NCI-H69 (cell line): ENCODE results near the gene CCDC141.
"Not testable (repeated sequence)": the region's sequence is repeated elsewhere in the genome, so short reads cannot be mapped to it uniquely, and the experiment has no call there.

Source experiments
- DNase-seq: peaks from one replicate; lab custom pipeline; 2025; lab: John Stamatoyannopoulos, UW

Gene CCDC141, protein sequence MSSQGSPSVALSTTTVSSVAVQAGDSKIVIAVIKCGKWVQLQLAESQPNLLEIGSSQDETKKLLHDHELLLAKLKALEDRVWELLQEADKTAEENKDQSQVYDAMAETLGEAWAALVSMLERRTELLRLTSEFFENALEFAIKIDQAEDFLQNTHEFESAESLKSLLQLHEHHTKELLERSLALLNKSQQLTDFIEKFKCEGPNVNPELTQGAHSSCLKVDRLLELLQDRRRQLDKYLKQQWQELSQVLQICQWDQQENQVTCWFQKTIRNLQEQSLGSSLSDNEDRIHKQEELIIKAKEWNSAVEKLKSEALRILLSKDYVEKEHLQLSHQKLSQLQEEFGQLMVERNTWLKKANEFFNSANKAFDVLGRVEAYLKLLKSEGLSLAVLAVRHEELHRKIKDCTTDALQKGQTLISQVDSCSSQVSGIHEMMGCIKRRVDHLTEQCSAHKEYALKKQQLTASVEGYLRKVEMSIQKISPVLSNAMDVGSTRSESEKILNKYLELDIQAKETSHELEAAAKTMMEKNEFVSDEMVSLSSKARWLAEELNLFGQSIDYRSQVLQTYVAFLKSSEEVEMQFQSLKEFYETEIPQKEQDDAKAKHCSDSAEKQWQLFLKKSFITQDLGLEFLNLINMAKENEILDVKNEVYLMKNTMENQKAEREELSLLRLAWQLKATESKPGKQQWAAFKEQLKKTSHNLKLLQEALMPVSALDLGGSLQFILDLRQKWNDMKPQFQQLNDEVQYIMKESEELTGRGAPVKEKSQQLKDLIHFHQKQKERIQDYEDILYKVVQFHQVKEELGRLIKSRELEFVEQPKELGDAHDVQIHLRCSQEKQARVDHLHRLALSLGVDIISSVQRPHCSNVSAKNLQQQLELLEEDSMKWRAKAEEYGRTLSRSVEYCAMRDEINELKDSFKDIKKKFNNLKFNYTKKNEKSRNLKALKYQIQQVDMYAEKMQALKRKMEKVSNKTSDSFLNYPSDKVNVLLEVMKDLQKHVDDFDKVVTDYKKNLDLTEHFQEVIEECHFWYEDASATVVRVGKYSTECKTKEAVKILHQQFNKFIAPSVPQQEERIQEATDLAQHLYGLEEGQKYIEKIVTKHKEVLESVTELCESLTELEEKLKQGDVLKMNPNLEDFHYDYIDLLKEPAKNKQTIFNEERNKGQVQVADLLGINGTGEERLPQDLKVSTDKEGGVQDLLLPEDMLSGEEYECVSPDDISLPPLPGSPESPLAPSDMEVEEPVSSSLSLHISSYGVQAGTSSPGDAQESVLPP (N-terminal part only)

GRCh38 chr2:179049546-179050311, at the start of gene CCDC141:
TSS of gene CCDC141 (minus strand) at chr2:179050137. CDS start at chr2:179049941, 196 bp downstream.
- no peak for DNase-seq

GRCh38 chr2:179098080-179098689, 48.2 kb upstream of the CCDC141 start:
- no peak for DNase-seq

DNA sequence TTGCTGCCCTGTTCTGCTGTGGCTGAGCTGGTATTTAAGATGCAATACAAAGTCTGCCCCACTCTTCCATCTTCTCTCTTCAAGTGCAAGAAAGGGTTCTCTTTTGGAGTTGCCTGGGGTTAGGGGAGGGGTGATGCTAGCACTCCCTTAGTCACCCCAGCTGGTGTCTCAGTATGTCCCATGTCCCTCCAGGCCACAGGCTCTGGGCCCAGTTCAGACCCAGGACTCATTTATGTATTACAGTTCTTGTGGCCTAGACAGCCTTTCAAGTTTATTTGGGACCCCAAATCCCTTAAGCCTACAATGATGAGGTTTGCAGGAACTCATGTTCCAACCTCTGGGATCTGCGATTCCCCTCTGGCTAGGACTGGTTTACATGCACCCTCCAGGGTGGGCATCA, 47.2 kb upstream of the CCDC141 start:
- no peak for DNase-seq

DNA sequence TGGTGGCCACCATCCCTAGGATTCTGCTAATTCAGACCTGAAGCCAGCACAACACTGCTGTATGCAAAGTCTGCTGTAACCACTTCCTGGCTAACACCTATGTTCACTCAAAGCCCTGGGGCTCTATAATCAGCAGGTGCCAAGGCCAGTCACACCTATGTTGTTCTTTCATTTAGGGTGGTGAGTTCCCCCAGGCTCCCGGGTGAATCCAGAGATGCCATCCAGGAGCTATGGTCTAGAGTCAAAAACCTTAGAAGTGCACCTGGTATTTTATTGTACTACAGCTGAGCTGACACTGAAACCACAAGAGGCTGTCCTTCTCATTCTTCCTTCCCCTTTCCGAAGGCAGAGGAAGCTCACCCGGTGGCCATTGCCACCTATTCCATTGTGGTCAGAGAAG, 46.2 kb upstream of the CCDC141 start:
- DNase-seq = peak; percentile 84

DNA sequence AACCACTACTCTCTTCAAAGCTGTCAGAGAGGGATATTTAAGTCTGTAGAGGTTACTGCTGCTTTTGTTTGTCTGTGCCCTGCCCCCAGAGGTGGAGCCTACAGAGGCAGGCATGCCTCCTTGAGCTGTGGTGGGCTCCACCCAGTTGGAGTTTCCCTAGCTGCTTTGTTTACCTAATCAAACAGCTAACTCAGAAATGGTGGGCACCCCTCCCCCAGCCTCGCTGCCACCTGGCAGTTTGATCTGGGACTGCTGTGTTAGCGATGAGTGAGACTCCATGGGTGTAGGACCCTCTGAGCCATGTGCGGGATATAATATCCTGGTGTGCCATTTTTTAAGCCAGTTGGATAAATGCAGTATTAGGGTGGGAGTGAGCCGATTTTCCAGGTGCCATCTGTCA, 43.0 kb upstream of the CCDC141 start:
- peak; percentile 49 for DNase-seq

DNA sequence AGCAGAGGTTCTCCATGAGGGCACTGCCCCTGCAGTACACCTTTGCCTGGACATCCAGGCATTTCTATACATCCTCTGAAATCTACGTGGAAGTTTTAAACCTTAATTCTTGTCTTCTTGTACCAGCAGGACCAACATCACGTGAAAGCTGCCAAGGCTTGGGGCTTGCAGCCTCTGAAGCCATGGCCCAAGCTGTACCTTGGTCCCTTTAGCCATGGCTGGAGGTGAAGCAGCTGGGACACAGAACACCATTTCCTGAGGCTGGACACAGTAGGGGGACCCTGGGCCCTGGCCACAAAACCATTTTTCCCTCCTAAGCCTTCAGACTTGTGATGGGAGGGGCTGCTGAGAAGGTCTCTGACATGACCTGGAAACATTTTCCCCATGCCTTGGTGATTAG, 32.8 kb upstream of the CCDC141 start:
- DNase-seq = no peak

DNA sequence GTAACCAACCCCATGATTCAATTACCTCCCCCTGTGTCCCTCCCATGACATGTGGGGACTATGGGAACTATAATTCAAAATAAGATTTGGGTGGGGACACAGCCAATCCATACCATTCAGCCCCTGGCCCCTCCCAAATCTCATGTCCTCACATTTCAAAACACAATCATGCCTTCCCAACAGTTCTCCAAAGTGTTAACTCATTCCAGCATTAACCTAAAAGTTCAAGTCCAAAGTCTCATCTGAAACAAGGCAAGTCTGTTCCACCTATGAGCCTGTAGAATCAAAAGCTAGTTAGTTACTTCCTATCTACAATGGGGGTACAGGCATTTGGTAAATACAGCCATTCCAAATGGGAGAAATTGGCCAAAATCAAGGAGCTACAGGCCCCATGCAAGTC, 32.0 kb upstream of the CCDC141 start:
- no peak for DNase-seq

DNA sequence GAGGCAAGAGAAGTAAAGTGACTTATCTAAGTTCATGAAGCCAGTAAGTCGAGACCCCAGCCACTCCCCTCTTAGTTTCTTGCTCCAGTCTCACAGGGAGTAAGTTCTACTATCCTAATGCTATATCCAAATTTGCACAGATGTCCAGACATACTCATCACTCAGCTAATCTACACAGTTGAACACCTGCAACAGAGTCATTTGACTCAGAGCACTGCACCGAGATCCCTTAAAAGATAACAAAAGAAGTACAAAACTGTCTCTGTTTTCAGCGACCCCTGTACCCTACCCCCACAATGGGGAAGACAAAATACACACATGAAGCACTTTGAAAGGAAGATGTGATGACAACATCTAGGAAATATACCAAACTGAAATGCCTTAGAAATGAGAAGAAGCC, 22.6 kb upstream of the CCDC141 start:
- no peak for DNase-seq

DNA sequence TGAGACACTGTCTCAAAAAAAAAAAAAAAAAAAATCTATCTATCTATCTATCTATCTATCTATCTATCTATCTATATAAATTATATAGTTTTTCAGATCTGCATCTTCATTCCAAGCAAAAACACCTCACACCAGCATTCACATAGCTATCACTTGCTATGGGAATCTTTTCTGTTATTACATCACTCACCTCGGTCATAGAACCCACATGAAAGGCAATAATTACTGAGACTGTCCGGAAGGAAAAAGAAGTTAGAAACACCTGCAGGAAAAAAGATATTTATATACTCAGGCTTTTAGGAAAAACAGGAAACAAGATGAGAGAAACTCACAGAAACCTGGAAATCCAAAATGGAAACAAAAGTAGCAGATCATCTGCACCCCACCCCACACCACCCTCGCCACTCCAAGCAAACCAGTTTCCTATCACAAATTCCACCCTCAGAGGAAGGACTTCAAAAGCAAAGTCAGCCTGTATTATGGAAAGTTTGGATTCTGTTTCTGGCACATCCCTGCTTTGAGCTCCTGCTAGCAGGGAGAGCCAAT, 21.9 kb upstream of the CCDC141 start:
- DNase-seq = no peak

GRCh38 chr2:179070895-179071294, 21.0 kb upstream of the CCDC141 start:
- DNase-seq = no peak

DNA sequence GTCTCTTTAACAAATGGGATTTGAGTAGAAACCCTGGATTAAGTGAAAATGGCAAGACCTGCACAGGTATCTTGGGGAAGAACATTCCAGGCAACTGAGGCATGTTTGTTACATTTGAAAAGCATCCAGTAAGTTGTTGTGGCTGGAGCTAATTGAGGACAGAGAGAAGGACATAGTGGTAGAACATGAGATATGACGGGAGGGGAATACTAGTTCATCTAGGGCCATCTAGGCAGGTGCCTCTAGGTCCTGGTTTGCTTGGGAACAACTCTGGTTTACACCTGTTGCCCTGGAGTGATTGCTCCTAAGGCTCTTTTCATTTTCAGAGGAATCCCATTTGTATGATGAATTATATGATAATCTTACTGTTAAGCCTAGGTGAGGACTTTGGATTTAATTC, 19.7 kb upstream of the CCDC141 start:
- no peak for DNase-seq

GRCh38 chr2:179068991-179069643, 19.2 kb upstream of the CCDC141 start:
- no peak for DNase-seq

DNA sequence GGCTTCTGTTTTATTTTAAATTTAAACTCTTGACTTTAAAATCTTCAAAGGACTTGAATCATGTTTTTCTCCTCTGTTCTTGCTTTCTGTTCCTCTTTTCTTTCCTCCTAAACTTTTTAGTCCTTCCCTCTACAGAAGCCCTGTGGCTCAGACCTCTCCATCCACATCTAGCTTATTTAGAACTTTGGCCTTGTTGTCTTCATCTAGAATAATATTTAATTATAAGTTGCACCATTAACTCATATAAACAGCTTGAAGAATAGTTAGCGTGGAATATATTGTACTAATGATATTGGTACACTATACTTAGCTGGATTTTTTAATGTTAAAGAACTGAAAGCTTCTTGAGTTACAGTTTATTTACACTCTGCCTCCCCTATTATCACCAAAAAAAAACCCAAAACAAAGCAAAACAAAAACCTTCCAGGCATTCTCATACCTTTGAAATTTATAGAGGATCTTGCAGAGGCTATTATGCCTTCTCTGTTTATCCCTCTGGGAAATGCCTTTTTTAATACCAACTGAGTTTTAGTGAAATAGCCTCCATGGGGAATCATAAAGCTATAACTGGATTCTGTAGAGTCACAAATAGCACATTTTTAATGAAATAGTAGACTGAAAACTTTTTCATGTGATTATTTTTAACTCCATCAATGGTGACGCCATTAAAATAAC, 9.2 kb upstream of the CCDC141 start:
- no peak for DNase-seq

- DNase-seq = peak; percentile 21
Observed at GRCh38 chr2:179057737-179058136, 7.8 kb upstream of the CCDC141 start.

GRCh38 chr2:179053568-179053967, 3.6 kb upstream of the CCDC141 start:
- not testable (repeated sequence) for DNase-seq

DNA sequence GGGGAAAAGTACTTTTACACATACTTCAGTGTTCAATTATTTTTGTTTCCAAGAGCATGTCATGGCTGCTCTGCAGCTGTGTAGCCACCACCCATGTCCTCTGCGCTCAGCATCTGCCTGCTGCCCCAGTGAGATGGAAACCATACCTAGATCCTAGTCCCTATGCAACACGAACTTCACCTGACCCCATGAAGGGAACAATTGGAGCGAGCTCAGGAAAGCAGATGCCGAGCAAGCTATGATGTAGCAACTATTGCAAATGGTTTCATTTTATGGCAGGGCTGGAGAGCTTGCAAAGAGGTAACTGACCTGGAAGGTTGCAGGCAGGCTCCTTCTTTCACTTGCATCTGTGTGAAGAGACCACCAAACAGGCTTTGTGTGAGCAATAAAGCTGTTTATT, 1.3 kb upstream of the CCDC141 start:
- DNase-seq = peak; percentile 58

DNA sequence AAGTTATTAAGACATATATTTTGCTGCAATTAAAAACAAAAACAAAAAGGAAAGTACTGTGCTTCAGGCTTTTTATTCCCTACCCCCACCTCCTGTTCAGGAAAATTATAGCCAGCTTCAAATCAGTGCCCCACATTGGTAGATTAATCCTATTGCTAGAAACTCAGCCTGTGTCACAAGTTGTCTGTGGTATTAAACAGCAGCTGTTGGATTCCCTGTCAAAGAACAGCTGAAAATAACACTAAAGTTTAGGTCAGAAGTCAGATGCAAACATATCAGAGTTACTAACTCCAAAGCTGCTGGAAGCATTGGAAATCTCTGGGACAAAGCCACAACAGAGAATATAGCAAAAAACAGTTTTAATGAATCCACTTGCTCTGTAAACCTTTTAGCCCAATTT, 818 bp upstream of the CCDC141 start:
- DNase-seq = no peak

DNA sequence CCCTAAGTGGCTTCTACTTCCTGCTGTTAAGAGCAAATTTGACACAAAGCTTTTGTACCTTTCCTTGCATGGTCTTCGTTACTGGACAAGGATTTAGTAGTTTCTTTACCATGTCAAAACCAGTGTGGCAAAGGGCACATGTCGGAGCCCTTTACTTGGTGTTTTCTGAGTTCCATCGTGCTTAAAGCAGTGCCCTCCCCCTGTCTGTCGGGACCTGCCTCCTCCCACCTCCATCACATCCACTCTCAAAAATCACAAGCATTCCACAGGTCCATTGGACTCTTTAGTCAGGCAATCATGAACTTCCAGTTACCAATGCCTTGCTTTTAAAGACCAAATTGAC, 763 bp downstream of the CCDC141 start:
- no peak for DNase-seq

DNA sequence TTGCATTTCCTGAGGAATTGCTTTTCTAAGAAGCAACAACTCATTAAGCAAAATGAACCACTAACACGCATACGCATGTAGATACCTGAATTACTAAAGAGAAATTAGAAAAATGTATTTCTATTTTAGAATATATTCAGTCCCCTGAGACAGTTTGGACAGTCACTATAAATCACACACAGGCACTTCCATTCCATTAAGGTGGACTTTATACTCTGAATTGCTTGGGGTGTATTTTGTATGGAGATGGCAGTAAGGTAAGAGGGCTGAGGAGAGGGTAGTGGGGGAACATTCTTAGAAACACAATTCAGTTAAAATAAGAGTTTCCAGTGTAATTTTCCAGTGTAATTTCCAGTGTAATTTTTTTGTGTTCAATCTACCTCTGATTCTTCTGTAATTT, 1.8 kb downstream of the CCDC141 start:
- DNase-seq = peak; percentile 19

GRCh38 chr2:179045602-179046001, 4.3 kb downstream of the CCDC141 start:
- DNase-seq = not testable (repeated sequence)
